K562 (cell line): ENCODE data around the gene RIMS3.

Source experiments
- POLR2A ChIP-seq: fragments of 450-650 bp; conservative IDR thresholded peaks from 2 replicates; pipeline ENCODE4 v1.6.1; 2016
- SETDB1 ChIP-seq: IDR thresholded peaks from one replicate; pipeline ENCODE4 v1.6.1; 2012; ENCODE audit warnings: low read length, control low read depth, inconsistent platforms
- ZNF121 ChIP-seq: sonication (generic); formaldehyde crosslinking; conservative IDR thresholded peaks from 2 replicates; pipeline ENCODE4 v1.8.0; 2022; ENCODE audit warnings: missing genetic modification reagents
- TF ChIP-seq, protein P1 (sequence below): sonication (generic); formaldehyde crosslinking; IDR thresholded peaks from 2 replicates; pipeline ENCODE4 v1.5.0; 2020; ENCODE audit warnings: missing genetic modification reagents

DNA sequence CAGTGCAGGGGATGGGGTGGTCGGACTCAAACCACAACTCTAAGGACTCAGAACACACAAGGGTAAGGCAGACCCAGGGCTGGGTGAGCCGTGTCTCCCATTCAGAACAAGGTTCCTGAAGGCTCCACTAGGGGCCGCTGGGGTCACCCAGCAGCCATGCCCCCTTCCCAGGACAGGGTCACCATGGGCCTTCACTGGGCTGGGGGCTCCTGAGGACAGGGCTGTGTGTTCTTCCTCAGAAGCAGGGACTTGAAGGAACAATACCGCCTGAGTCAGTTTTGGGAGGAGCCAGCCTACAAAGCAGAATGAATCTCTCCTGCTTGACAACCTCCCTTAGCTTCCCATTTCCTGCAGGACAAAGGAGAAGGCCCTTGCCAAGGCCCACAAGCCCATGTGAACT is 15.4 kb downstream of the RIMS3 start:
- TF ChIP-seq ZNF121 (CRISPR knock-in tag) (no peak), SETDB1 (no peak), POLR2A (no peak)
- TF ChIP-seq, protein P1, sequence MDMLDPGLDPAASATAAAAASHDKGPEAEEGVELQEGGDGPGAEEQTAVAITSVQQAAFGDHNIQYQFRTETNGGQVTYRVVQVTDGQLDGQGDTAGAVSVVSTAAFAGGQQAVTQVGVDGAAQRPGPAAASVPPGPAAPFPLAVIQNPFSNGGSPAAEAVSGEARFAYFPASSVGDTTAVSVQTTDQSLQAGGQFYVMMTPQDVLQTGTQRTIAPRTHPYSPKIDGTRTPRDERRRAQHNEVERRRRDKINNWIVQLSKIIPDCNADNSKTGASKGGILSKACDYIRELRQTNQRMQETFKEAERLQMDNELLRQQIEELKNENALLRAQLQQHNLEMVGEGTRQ (CRISPR knock-in tag): no peak
